ENCODE measurements around the gene PDZD4. TPM values are rescaled to one million over a fixed set of nuclear protein-coding genes. Genes with fewer than 3 reads are reported as not detected.

Gene PDZD4
- total and polyA plus RNA-seq, 9 of the 15 experiments (the other 6 are each of a cell fraction or from before 2014, with no cell fraction given) = 0.05 to 0.38 (median 0.07) TPM; not detected in 5

DNA sequence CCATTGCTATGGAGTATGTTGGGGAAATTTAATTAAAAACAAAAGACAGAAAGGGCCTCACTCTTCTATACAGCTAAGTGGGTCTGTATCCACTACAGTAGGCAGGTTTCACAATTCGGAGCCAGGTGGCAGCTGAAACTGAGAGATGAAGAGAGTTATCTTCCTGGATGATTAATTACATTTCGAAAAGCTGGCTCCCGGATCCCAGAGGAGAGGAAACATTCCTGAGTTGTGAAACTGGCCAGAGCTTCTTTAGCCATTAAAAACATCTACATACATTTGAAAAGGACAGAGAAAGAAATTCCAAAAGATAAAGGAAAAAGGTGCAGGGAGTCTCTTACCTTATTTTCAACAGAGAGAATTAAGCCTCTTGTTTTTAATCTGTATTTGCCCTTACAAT is 15.5 kb upstream of the PDZD4 start:
- Histone ChIP-seq H3K36me3 (ENCODE audit: control insufficient read depth, insufficient read depth, low read length) (no peaks in the 10 kb centered on the region), H3K27ac (ENCODE audit: extremely low read depth, low read depth, low read length) (no peak overlapping the region), H3K27me3 (ENCODE audit: control insufficient read depth in 2 of 2, insufficient read depth in 2 of 2, low read length in 2 of 2) (no peaks in the 10 kb centered on the region), H3K4me3 (no peak overlapping the region), H3K9me3 (replicated peaks; ENCODE audit: control insufficient read depth, insufficient read depth, low read depth, low read length) (no peaks in the 10 kb centered on the region), H3K4me2 (ENCODE audit: insufficient read depth, low read length) (no peak overlapping the region), H2AFZ (ENCODE audit: low read depth, low read length) (no peak overlapping the region), H3K79me2 (ENCODE audit: control insufficient read depth, insufficient read depth, low read length) (no peaks in the 10 kb centered on the region), H3K9me1 (ENCODE audit: control insufficient read depth, insufficient read depth, low read length) (no peaks in the 10 kb centered on the region), H4K20me1 (replicated peaks; ENCODE audit: control insufficient read depth, insufficient read depth, low read length) (no peaks in the 10 kb centered on the region), H3K4me1 (replicated peaks in 1 of 2; ENCODE audit: control insufficient read depth in 2 of 2, insufficient read depth in 2 of 2, low read length in 2 of 2) (no peaks in the 10 kb centered on the region), H3K9ac (ENCODE audit: insufficient read depth in 1 of 2, low read depth in 2 of 2, low read length in 2 of 2) (no peak overlapping the region)
- TF ChIP-seq ZNF780A (CRISPR knock-in tag; IDR thresholded peaks at IDR 0.05) (no peak), SMARCB1 (IDR thresholded peaks at IDR 0.05; ENCODE audit: insufficient read length, low read depth) (no peak), PBX2 (CRISPR knock-in tag; IDR thresholded peaks at IDR 0.05; ENCODE audit: low read depth) (no peak), PBX2 (tag; conservative IDR thresholded peaks at IDR 0.05; ENCODE audit: low read depth) (peak; percentile 51; the same call in 1 of the 2 replicates), MEIS2 (IDR thresholded peaks at IDR 0.05; ENCODE audit: partially characterized antibody) (peak; percentile 40)
- CTCF ChIA-PET (ENCODE audit: low intra/inter-chr PET ratio) = no interaction called here
- POLR2A ChIA-PET = interaction anchor here (0.8 kb wide), 1 partner anchor 8 kb away, joined by 3 read pairs; no protein-coding TSS in a partner anchor
- BruUV-seq (replicated peaks) = no TSS peak
- no peak for FAIRE-seq
- in situ Hi-C loops (cut with MboI) = no loop called here
- no peak for ATAC-seq
- DNase-seq (ENCODE audit: extremely low read depth in 1 of 4, low spot score in 3 of 4) = no peak
- 6% methylated on average over 3 of the region's 3 CpGs for WGBS (ENCODE audit: insufficient coverage, low coverage, missing lambda C conversion rate)
- intact Hi-C loops (cut with micrococcal nuclease) = no loop called here

All from K562 (cell line).